ENCODE results near the gene ECE1.
"Not testable (repeated sequence)": the region's sequence is repeated elsewhere in the genome, so short reads cannot be mapped to it uniquely, and the experiment has no call there.

ECE1 gene

GRCh38 chr1:21290546-21290944, 282 bp upstream of the ECE1 start:
- no peak for DNase-seq

DNA sequence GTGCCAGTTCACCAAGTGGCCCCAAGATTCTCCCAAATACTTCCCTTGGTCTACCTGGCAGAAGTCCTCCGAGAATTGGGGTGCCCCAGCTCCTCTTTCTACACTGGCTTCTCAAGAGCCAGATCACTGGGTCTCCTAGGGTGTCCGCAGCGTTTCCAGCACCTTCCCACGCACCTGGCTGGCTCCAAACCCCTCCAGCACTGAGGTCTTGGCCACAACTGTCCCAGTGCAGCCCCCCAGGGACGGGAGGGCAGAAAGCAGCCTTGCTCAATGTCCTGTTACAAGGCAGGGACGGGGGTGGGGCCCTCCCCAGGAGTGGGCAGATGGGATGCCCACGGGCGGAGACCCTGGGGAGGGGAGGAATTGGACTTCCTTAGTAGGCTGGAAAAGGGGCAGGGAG, 1.1 kb downstream of the ECE1 start:
- no peak for DNase-seq

DNA sequence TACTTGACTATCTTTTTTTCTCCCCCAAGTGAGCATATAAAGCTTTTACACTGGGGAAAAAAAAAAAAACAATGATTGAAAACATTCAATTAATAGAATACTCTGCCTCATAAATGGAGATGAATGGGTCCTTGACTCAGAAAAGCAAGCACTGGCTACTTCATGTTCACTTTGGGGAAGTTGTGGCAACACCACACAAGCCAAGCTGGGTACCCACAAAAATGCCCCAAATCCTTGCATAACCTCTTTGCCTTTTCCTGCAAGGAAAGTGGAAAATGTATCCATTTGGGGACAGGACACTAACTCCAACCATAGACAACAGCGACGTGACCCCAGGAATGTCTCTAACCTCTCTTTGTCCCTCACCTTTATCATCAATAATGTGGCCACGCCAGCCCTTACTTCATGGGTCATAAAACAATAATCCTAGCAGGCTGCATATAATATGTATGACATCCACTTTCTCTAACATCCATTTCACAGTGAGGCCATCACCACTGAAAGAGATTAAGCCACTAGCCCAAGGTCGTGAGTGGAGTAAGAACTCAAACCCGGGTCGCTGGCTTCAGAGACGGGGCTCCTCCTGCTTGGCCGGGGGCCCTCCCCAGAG, 2.3 kb downstream of the ECE1 start:
- DNase-seq = no peak

DNA sequence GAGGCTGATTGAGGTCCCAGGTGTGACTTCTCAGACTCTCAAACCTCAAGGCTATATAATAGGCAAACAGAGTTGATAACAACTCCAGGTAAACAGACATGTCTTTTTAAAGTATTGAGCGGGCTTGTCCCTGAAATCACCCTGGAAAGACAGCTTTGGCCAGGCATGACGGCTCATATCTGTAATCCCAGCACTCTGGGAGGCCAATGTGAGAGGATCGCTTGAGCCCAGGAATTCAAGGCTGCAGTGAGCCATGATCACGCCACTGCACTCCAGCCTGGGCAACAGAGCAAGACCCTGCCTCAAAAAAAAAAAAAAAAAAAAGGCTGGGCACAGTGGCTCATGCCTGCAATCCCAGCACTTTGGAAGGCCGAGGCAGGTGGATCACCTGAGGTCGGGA, 4.9 kb downstream of the ECE1 start:
- DNase-seq = not testable (repeated sequence)

- no peak for DNase-seq
These were observed 5.2 kb downstream of the ECE1 start for GRCh38 chr1:21285055-21285372.

DNA sequence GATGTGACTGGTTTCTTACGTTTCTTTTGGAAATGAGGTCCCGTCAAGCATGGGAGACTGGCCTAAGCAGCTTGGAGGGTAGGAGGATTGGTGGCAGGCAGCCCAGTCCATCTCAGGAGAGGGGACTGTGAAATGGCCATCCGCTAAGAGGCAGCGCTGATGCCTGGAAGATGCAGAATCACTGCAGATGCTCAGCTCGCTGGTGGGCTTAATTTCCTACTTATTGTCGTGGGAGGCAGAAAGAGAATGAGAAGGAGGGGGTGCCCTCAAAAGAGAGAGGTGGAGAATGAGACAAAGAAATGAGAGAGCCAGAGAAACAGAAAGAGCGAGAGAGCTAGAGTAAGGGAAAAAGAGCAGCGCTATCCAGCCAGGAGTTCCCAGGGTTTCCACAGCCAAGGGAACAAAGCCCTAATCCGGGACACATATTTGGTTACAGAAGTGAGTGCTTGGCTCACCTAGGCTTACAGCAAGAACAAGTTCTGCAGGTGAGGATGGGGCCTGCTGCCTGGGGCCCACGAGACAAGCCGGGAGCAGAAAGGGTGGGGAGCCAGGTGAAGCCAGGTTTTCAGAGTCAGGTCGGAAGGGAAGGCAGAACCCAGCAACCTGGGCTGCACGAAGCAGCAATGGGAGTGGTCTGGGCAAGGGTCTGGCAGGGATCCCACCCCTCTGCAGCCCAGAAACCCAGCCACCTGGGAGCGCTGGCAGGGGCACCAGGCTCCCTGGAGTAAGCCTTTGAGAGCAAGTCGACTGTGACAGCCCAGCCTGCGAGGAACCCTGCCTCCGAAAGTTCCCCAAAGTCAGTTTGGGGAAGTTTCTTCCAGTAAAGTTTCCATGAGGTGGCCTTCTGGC, 5.8 kb downstream of the ECE1 start:
- DNase-seq = no peak

GRCh38 chr1:21283524-21283923, 6.7 kb downstream of the ECE1 start:
- DNase-seq = no peak

DNA sequence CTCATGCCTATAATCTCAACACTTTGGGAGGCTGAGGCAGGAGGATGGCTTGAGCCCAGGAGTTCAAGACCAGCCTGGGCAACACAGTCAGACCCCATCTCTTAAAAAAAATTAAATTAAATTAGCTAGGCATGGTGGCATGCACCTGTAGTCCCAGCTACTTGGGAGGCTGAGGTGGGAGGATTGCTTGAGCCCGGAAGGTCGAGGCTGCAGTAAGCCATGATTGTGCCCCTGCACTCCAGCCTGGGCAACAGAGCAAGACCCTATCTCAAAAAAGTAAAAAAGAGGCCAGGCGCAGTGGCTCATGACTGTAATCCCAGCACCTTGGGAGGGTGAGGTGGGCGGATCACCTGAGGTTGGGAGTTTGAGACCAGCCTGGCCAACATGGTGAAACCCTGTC, 8.2 kb downstream of the ECE1 start:
- not testable (repeated sequence) for DNase-seq

DNA sequence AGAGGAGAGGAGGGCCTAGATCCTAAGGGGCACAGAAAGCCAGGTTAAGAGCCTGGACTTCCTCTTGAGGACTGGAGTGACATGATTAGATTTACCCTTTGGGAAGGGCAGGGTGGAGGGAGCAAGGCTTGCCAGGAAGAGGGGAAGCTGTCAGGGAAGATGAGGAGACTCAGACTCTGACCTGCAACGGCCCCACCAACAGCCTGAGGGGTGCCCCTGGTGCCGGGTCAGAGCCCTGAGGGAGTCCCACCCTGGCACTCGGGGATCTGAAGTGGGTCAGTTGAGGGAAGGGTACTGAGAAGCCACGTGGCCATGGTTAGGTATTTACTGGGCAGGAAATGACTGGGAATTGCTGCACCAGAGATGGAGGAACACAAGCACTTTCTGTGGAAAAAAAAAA, 9.8 kb downstream of the ECE1 start:
- DNase-seq = no peak

DNA sequence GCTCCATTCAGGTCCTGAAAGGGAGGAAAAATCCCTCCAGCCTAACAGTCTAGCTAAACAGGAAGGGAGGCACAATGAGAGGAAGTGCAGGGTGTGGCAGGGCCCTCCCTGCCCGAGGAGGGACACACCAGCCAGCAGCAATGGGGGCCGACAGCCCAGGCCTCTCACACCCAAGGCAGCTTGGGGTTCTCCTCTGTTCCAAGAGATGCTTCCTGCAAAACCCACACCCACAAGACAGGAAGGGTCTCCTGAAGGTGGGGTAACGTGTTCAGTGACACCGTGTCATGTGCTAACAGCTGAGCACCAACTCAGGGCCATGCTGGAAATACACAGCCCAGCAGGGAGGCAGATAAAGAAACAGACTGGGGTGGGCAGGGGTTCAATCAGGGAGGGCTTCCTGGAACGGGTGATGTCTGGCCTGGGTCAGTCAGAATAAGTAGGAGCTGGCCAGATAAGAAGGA, 10.2 kb downstream of the ECE1 start:
- no peak for DNase-seq

DNA sequence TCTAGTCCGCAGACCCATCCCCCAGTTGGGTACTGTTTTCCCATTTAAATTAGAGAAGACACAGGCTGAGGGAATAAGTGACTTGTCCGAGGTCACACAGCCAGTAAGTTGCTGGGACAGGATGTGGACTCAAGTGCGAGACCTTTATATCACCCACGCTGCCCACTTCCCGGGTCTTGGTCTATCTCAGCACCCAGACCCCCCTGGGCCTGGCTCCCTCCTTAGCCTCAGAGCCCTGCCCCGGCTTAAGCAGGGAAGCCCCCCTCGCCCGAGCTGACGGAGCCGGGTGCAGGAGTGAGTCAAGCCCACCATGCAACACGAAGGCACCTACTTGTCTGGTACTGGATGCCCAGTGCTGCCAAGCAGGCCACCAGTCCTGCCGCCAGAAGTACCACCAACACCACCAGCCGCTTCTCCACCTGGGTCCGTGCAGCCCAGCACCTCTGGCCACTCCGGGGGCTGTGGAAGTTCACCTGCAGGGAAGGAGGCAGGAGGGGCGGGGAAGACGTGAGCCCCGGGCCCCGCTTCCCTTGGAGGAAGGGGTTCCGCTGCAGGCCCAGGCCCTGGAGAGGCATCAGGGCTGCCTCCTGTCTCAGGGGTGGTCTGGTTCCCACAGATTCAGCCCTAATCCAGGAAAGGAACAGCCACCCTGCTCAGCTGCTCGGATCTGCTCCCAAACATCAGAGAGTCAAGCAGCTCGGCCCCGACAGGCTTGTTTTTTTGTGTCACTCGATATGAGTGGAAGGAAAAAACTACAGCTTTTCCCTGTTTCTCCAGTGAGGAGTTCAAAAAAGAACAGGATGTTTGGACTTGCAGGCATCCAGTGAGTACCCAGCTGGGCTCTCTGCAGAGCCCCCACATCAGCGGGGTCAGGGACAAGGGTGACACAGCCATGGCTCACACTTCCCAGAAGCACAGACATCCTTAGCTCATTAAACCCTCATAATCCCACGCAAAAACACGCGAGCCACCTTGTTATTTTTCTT, 11.1 kb downstream of the ECE1 start:
- no peak for DNase-seq

GRCh38 chr1:21278208-21278859, 11.9 kb downstream of the ECE1 start:
- no peak for DNase-seq

DNA sequence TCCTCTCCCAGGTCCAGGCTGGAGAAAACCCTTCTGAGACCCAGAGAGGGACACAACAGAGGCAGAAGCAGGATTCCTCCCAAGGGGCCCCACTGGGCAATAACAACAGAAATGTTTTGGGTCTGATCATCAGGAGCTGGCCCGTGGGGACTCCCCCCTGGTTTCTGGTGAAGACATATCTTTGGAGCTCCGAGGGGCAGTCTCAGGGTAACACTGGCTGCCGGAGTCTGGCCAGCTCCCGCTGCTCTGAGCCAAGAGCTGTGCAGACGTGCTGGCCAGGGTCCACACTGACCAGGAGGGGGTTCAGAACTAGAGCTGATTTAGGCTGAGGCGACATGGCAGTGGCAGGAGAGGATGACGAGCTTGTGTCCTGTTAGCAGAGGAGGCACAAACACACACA, 13.1 kb downstream of the ECE1 start:
- no peak for DNase-seq

DNA sequence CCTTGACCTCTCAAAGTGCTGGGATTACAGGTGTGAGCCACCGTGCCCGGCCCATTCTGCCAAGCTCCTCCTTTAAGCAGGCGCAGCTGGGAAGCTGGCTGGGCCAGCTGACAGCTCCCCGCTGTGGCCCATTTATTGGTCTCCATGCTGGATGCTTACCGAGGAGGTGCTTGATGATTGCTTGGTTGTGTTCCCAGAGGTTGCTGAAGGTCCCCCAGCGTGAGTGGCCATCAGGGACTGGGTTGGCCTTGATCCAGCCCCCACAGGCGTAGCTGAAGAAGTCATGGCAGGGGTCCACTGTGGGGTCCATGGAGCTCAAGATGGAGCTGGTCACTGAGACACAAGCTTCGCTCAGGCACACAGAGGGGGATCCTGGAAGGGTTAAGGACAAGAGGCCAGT, 17.7 kb downstream of the ECE1 start:
- no peak for DNase-seq

GRCh38 chr1:21271550-21271949, 18.7 kb downstream of the ECE1 start:
- DNase-seq = no peak

GRCh38 chr1:21270086-21270689, 20.1 kb downstream of the ECE1 start:
- no peak for DNase-seq

DNA sequence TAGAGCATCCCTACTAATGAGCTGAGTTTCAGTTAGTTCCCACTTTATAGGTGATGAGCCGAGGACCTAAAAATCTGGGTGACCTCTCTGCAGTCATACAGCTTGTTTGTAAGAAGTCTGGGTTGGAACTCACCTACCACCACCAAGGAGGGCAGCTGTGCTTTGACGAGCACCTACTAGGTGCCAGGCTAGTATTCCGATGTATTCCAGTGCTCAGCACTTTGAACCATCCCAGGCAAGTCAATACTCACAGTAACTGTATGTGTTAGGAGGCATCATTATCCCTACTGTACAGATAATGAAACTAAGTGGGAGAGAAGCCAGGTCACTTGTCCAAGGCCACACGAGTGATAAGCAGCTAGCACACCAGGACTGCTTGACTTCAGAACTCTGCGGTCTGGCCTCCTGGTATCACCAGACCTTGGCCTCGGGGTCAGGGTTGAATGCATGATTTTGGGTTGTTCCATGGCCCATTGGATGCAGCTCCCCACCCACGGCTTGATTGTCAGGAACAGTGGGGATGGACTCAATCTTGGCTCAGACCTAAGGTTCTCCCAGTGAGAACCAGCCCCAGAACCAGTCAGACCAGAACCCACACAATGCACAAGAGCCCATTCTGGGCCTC, 20.7 kb downstream of the ECE1 start:
- no peak for DNase-seq

DNA sequence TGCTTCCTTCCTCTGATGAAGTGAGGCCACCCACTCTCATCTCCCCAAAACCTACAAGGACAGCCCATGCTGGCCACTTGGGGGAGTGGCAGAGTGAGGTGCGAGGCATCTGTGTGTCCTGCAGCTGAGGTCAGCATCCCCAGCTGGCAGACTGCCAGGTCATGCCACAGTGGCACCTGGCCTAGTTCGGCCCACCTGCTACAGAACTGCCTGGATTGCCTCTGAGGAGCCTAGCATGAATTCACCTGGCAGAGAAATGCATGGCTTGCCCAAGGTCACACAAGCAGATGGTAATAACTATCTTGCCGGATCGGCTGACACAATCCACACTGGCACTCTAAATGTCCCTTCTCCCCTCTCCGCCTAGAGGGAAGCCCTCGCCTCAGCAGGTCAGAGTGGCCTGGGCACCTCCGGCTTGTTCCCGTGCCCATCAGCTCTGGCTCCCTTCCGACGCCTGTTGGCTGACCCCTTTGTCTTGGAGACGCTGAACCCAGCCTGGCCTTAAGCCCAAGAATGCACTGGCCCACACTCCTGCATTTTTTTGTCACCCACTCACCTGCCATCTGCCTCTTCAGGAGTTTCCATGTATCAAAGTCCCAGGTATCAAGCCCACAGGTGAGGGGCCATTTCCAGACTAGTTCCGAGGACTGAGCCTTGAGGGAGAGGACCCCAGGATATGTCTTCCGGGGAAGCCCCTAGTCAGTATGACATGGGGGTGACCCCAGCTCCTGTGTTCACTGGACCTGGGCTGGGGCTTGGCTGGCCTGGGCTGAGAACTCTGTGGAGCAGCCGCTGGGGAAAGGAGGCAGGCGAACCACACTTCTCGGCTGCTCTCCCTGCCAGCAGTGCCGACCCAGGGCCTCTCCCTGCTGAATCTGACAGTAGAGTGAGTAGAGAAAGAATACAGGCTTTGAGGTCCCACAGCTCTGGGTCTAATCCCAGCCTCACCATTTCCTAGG, 21.7 kb downstream of the ECE1 start:
- DNase-seq = peak; percentile 61

DNA sequence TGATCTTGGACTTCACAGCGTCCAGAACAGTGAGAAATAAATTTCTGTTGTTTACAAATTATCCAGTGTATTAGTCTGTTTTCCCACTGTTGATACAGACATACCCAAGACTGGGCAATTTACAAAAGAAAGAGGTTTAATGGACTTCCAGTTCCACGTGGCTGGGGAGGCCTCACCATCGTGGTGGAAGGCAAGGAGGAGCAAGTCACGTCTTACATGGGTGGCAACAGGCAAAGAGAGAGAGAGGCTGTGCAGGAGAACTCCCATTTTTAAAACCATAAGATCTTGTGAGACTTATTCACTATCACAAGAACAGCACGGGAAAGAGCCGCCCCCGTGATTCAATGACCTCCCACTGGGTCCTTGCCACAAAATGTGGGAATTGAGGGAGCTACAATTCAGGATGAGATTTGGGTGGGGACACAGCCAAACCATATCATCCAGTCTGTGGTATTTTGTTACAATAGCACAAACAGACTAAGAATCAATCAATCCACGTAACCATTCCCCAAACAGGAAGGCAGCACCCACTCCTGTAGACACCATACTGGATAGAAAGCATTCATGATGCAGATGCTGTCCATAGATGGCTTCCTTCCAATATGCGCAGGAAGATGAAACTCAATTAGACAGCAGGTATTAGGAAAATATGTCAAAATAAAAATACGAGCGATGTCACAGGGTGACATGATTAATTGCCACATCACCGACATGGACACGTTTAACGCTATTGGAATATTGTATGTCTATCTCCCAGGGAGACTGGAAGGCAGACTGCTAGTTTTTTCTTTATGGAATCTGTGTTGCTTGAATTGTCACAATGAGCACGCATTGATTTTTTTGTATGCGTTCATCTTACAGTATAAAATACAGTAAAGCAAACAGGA, 22.8 kb downstream of the ECE1 start:
- DNase-seq = no peak

Data from DMS153 (cell line).